ENCODE measurements around the gene PRRT4. TPM values are rescaled to one million over a fixed set of nuclear protein-coding genes. Genes with fewer than 3 reads are reported as not detected.
A peak's percentile ranks its signal among the peaks of the same experiment; 100 is the strongest.

The PRRT4 gene
- total RNA-seq, 1 experiment from 2014 or later: 0.24 TPM

- Mint-ChIP-seq H3K9me3 (peaks cover 0 to 1% of the 10 kb centered on the region in 2 experiments; a peak in 1 of 5 replicates), H3K36me3 (ENCODE audit: insufficient read depth in 1 of 3, low read depth in 3 of 3) (no peaks in the 10 kb centered on the region; a peak in 2 of 7 replicates), H3K27me3 (ENCODE audit: low read depth) (peaks cover 92% of the 10 kb centered on the region), H3K4me1 (peaks cover 12 to 20% of the 10 kb centered on the region in 2 experiments), H3K4me3 (peak overlapping the region; percentile 61 to 95), H3K27ac (no peak overlapping the region)
- H2BK120ac ChIP-seq (ENCODE audit: low read depth, low read length, poor library complexity, severe bottlenecking): no peak overlapping the region
- H2BK12ac ChIP-seq (ENCODE audit: insufficient read length, low read depth, low read length): no peak overlapping the region
- no peaks in the 10 kb centered on the region for H4K20me1 ChIP-seq (ENCODE audit: control insufficient read depth, insufficient read depth, insufficient read length)
- TF ChIP-seq CTCF (conservative IDR thresholded peaks at IDR 0.05): no peak
- no peak overlapping the region for H2AK5ac ChIP-seq (ENCODE audit: insufficient read length, low read length)
- no peak overlapping the region for H3K56ac ChIP-seq (ENCODE audit: insufficient read length, low read depth, low read length)
- no CpG with 5 or more reads among the region's 9 CpGs for WGBS (ENCODE audit: extremely low coverage, insufficient read length, low lambda C conversion rate)
- no peaks in the 10 kb centered on the region for H3K4me1 ChIP-seq (ENCODE audit: insufficient read depth, low read length)
- no peaks in the 10 kb centered on the region for H3K79me2 ChIP-seq (ENCODE audit: insufficient read depth, low read length)
- no peak for DNase-seq
- H3K27ac ChIP-seq (ENCODE audit: insufficient read length, low read depth, low read length): no peak overlapping the region
- H3K23me2 ChIP-seq (ENCODE audit: insufficient read length, low read depth, low read length, poor library complexity, severe bottlenecking): peaks cover 8% of the 10 kb centered on the region
- H2BK20ac ChIP-seq (ENCODE audit: low read depth, low read length, poor library complexity, severe bottlenecking): no peak overlapping the region
- peaks cover 34% of the 10 kb centered on the region for H3K27me3 ChIP-seq (ENCODE audit: insufficient read depth, low read length)
- no peak overlapping the region for H4K5ac ChIP-seq (ENCODE audit: insufficient read length, low read depth, low read length)
- H2BK5ac ChIP-seq (ENCODE audit: insufficient read length, low read length): no peak overlapping the region
- H3K4ac ChIP-seq (ENCODE audit: low read depth, low read length): no peak overlapping the region
- H2BK15ac ChIP-seq (ENCODE audit: low read depth, low read length): no peak overlapping the region
- no peaks in the 10 kb centered on the region for H3K9me3 ChIP-seq (ENCODE audit: control insufficient read depth, low read depth, low read length)
- no peak overlapping the region for H3K14ac ChIP-seq (ENCODE audit: insufficient read depth, low read length)
- H3K9ac ChIP-seq (ENCODE audit: extremely low read depth, insufficient read length, low read length): no peak overlapping the region
- peak overlapping the region; percentile 77 for H3K4me2 ChIP-seq (ENCODE audit: insufficient read depth, insufficient read length, low read length)
- no peaks in the 10 kb centered on the region for H3K79me1 ChIP-seq (ENCODE audit: insufficient read depth, low read depth, low read length, poor library complexity, severe bottlenecking)
- H3K23ac ChIP-seq (ENCODE audit: insufficient read length, low read depth, low read length): no peak overlapping the region
- no peak overlapping the region for H2AFZ ChIP-seq (ENCODE audit: low read length)
- H3T11ph ChIP-seq (ENCODE audit: low read length): no peak overlapping the region
- H4K91ac ChIP-seq (ENCODE audit: insufficient read length, low read depth, low read length): no peak overlapping the region
- no peak overlapping the region for H4K8ac ChIP-seq (replicated peaks; ENCODE audit: insufficient read length, low read depth, low read length)
- H3K18ac ChIP-seq (ENCODE audit: insufficient read length, low read depth, low read length): no peak overlapping the region
Observed at GRCh38 chr7:128360359-128360678, 1.2 kb downstream of the PRRT4 start.

Measured in H9 (cell line).